ENCODE data around the gene CDKN2AIP.

The CDKN2AIP gene

DNA sequence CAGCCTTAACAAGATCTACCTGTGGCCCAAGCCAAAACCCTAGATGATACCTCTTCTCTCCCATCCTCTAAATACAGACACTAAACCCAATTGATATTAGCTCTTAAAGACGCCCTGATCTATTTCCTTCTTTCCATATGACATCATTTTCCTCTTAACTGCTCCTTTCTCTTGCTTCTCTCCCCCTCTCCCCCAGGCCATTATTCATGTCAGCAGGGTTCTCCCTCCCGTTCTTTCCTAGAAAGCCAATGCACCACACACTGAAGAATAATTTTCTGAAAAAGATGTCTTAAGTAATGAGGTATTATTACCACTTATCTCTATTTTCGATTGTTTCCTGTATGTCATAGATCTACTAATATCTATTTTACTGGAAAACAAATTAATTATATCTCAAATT is 50.7 kb downstream of the CDKN2AIP start:
- DNase-seq (ENCODE audit: low read depth in 2 of 2) = no peak
